Measurements from ENCODE around the gene ASPHD1.

ASPHD1 gene

GRCh38 chr16:29943846-29944799 lies 43.8 kb downstream of the ASPHD1 start:
- DNase-seq, result no peak

- no peak for DNase-seq
These were observed 47.6 kb downstream of the ASPHD1 start for GRCh38 chr16:29947897-29948296.

- DNase-seq, result no peak
These were observed 50.6 kb downstream of the ASPHD1 start for GRCh38 chr16:29950806-29951461.

- DNase-seq, result no peak
These were observed 51.5 kb downstream of the ASPHD1 start for GRCh38 chr16:29951625-29952365.
